Activated CD8-positive, alpha-beta T cell treated with anti-CD3 and anti-CD28 coated beads for 36 hours (primary cell): Measurements from ENCODE around the gene SLA2. TPM values are rescaled to one million over a fixed set of nuclear protein-coding genes. Genes with fewer than 3 reads are reported as not detected.

Experiments
- ATAC-seq: fragments of 200-7000 bp; cut with Tn5 transposase; one replicate; pipeline ENCODE4 v1.10.0; 2021; ENCODE audit warnings: mild to moderate bottlenecking, moderate library complexity
- CTCF ChIA-PET: fragments of 350-600 bp; sonication (Branson Sonifier 250); formaldehyde crosslinking; loops from one replicate; lab custom pipeline; 2021; ENCODE audit warnings: antibody characterized with exemption; lab: Charles Lee
- POLR2A ChIA-PET: fragments of 350-600 bp; sonication (Branson Sonifier 250); formaldehyde crosslinking; loops from one replicate; lab custom pipeline; 2021; ENCODE audit warnings: antibody characterized with exemption; lab: Charles Lee
- DNase-seq: peaks from one replicate; pipeline ENCODE4 v3.0.0-alpha.2; 2020
- H3K27ac Mint-ChIP-seq: one replicate; pipeline ENCODE4 v1.8.0; 2021; ENCODE audit warnings: mild to moderate bottlenecking, mixed read lengths
- H3K27me3 Mint-ChIP-seq: one replicate; pipeline ENCODE4 v1.8.0; 2021; ENCODE audit warnings: mixed read lengths
- H3K36me3 Mint-ChIP-seq: one replicate; pipeline ENCODE4 v1.8.0; 2021; ENCODE audit warnings: low read depth, mixed read lengths
- H3K4me1 Mint-ChIP-seq: one replicate; pipeline ENCODE4 v1.8.0; 2021; ENCODE audit warnings: low read depth, mixed read lengths
- H3K4me3 Mint-ChIP-seq: one replicate; pipeline ENCODE4 v1.8.0; 2021; ENCODE audit warnings: mild to moderate bottlenecking, moderate library complexity, mixed read lengths
- H3K9me3 Mint-ChIP-seq: one replicate; pipeline ENCODE4 v1.8.0; 2021; ENCODE audit warnings: mixed read lengths
- CTCF ChIP-seq: fragments of 200-600 bp; IDR thresholded peaks from one replicate; pipeline ENCODE4 v1.8.0; 2022; ENCODE audit warnings: antibody characterized with exemption, mild to moderate bottlenecking
- intact Hi-C: fragments of 100-400 bp; cut with micrococcal nuclease; formaldehyde crosslinking; loops from one replicate; pipeline ENCODE4 v1.10.0; 2022
- total RNA-seq, 2 experiments: library from RNA; stranded (reverse); gene quantifications; one replicate each; pipeline ENCODE4 v1.2.3, GENCODE V29; 2021

SLA2 gene
- total RNA-seq, 2 experiments from 2014 or later, result 51.5 to 53.5 TPM

GRCh38 chr20:36633285-36633772, 12.7 kb downstream of the SLA2 start:
- H3K36me3 Mint-ChIP-seq, result peaks cover 42% of the 10 kb centered on the region
- CTCF ChIA-PET, result interaction anchor here (0.9 kb wide), 1 partner anchor 96 kb away, joined by 3 read pairs; no protein-coding TSS in a partner anchor
- POLR2A ChIA-PET, result interaction anchor here (0.8 to 3.6 kb wide), 6 partner anchors 7 to 28 kb away, joined by 3 to 18 read pairs (median 4); partner anchors contain the start of genes RAB5IF and SLA2
- DNase-seq (no peak), ATAC-seq (no peak)
- intact Hi-C loops, result no loop called here
- no peaks in the 10 kb centered on the region for H3K9me3 Mint-ChIP-seq
- H3K4me1 Mint-ChIP-seq, result peaks cover 44% of the 10 kb centered on the region
- no peaks in the 10 kb centered on the region for H3K27me3 Mint-ChIP-seq
- no peak overlapping the region for H3K4me3 Mint-ChIP-seq
- TF ChIP-seq CTCF, result no peak
- H3K27ac Mint-ChIP-seq, result peak overlapping the region; percentile 30

DNA sequence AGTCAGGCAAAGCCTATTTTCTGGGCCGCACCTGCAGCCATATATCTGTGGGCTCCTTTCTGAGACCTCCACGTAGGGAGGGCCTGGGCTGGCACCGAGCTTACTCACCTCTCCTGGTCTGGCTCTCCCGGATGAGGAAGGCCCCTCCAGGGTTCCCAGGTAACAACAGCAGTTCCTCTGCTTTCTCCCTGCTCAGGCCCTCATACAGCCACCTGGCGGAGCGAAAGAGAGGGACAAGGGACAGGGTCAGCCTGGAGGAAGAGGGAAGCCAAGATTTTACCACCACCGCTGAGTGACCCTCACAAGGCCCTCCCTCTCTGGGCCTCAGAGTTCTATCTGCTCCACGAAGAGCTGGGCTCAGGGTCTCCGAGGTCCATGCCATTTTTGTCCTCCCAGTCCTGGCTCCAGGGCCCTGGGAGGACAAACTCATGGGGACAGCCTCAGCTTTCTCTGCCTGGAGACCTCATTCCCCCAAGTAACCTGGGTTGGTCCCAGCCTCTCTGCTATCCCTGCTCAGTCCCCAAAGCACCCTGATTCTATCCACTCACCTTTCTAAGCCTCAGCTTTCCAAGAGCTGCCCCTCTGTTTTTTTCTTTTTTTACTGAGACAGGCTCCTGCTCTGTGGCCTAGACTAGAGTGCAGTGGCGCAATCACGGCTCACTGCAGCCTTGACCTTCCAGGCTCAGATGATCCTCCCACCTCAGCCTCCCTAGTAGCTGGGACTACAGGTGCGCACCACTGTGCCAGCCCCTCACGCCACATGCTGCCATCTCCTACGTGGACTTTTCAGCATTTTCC, 13.3 kb downstream of the SLA2 start:
- no peak for TF ChIP-seq CTCF
- intact Hi-C loops, result no loop called here
- Mint-ChIP-seq H3K36me3 (peaks cover 45% of the 10 kb centered on the region), H3K27ac (peak overlapping the region; percentile 32), H3K4me1 (peaks cover 50% of the 10 kb centered on the region), H3K4me3 (no peak overlapping the region), H3K9me3 (no peaks in the 10 kb centered on the region), H3K27me3 (no peaks in the 10 kb centered on the region)
- POLR2A ChIA-PET, result interaction anchor here (0.8 to 3.6 kb wide), 6 partner anchors 8 to 27 kb away, joined by 3 to 18 read pairs (median 4); partner anchors contain the start of genes RAB5IF and SLA2
- no peak for DNase-seq
- ATAC-seq, result no peak
- CTCF ChIA-PET, result interaction anchor here (0.9 to 1.0 kb wide), 2 partner anchors 13 to 97 kb away, joined by 3 read pairs; no protein-coding TSS in a partner anchor

- Mint-ChIP-seq H3K27ac (peak overlapping the region; percentile 32), H3K27me3 (no peaks in the 10 kb centered on the region), H3K36me3 (peaks cover 47% of the 10 kb centered on the region), H3K4me1 (peaks cover 50% of the 10 kb centered on the region), H3K9me3 (no peaks in the 10 kb centered on the region), H3K4me3 (no peak overlapping the region)
- DNase-seq (no peak), ATAC-seq (no peak)
- POLR2A ChIA-PET, result interaction anchor here (0.9 to 3.6 kb wide), 5 partner anchors 8 to 27 kb away, joined by 3 to 18 read pairs (median 4); partner anchors contain the start of genes RAB5IF and SLA2
- TF ChIP-seq CTCF, result no peak
- CTCF ChIA-PET, result interaction anchor here (0.9 to 1.0 kb wide), 2 partner anchors 13 to 97 kb away, joined by 3 read pairs; no protein-coding TSS in a partner anchor
- intact Hi-C loops, result no loop called here
Measured at GRCh38 chr20:36632147-36632486, 13.9 kb downstream of the SLA2 start.

GRCh38 chr20:36631646-36632045, 14.3 kb downstream of the SLA2 start:
- H3K36me3 Mint-ChIP-seq, result peaks cover 49% of the 10 kb centered on the region
- no peaks in the 10 kb centered on the region for H3K9me3 Mint-ChIP-seq
- ChIA-PET POLR2A (interaction anchor here (1.5 to 2.8 kb wide), 3 partner anchors 10 to 15 kb away, joined by 3 to 18 read pairs (median 11); partner anchors contain the start of gene SLA2), CTCF (interaction anchor here (2.7 kb wide), 1 partner anchor 123 kb away, joined by 5 read pairs; no protein-coding TSS in a partner anchor)
- no peak for DNase-seq
- H3K4me3 Mint-ChIP-seq, result no peak overlapping the region
- ATAC-seq, result no peak
- TF ChIP-seq CTCF, result no peak
- peak overlapping the region; percentile 32 for H3K27ac Mint-ChIP-seq
- intact Hi-C loops, result no loop called here
- H3K27me3 Mint-ChIP-seq, result no peaks in the 10 kb centered on the region
- H3K4me1 Mint-ChIP-seq, result peaks cover 50% of the 10 kb centered on the region
